T-helper 17 cell (primary cell): Measurements from ENCODE around the gene REXO5. TPM values are rescaled to one million over a fixed set of nuclear protein-coding genes. Genes with fewer than 3 reads are reported as not detected.
"Not testable (repeated sequence)": the region's sequence is repeated elsewhere in the genome, so short reads cannot be mapped to it uniquely, and the experiment has no call there.

ENCODE experiments used
- ATAC-seq: fragments of 150-1000 bp; cut with Tn5 transposase; 2 replicates; pipeline ENCODE4 v1.10.0; 2021; ENCODE audit warnings: mild to moderate bottlenecking, moderate library complexity
- DNase-seq, 3 donors: peaks; one replicate each; pipeline versions ENCODE4 v3.0.0 to v3.0.0-alpha.2; 2020 to 2021
- H3K9me3 ChIP-seq: one replicate; pipeline ENCODE4 v1.7.0; 2013; ENCODE audit warnings: low read length, mild to moderate bottlenecking; ENCODE audit not compliant: control insufficient read depth, poor library complexity, severe bottlenecking
- H3K27ac Mint-ChIP-seq: one replicate; pipeline ENCODE4 v1.8.0; 2022; ENCODE audit warnings: mild to moderate bottlenecking, moderate library complexity, mixed read lengths
- H3K27me3 Mint-ChIP-seq: one replicate; pipeline ENCODE4 v1.8.0; 2022; ENCODE audit warnings: mixed read lengths
- H3K36me3 Mint-ChIP-seq: one replicate; pipeline ENCODE4 v1.8.0; 2022; ENCODE audit warnings: low read depth, mixed read lengths
- H3K4me1 Mint-ChIP-seq: one replicate; pipeline ENCODE4 v1.8.0; 2022; ENCODE audit warnings: mild to moderate bottlenecking, mixed read lengths
- H3K4me3 Mint-ChIP-seq: one replicate; pipeline ENCODE4 v1.8.0; 2022; ENCODE audit warnings: mild to moderate bottlenecking, moderate library complexity, mixed read lengths
- total RNA-seq, 4 donors: library from RNA in 2 of 4; stranded (reverse) in 2 of 4; gene quantifications; one replicate each; pipeline ENCODE4 v1.2.3 and lab custom pipeline; 2022 to 2026

Gene REXO5, protein sequence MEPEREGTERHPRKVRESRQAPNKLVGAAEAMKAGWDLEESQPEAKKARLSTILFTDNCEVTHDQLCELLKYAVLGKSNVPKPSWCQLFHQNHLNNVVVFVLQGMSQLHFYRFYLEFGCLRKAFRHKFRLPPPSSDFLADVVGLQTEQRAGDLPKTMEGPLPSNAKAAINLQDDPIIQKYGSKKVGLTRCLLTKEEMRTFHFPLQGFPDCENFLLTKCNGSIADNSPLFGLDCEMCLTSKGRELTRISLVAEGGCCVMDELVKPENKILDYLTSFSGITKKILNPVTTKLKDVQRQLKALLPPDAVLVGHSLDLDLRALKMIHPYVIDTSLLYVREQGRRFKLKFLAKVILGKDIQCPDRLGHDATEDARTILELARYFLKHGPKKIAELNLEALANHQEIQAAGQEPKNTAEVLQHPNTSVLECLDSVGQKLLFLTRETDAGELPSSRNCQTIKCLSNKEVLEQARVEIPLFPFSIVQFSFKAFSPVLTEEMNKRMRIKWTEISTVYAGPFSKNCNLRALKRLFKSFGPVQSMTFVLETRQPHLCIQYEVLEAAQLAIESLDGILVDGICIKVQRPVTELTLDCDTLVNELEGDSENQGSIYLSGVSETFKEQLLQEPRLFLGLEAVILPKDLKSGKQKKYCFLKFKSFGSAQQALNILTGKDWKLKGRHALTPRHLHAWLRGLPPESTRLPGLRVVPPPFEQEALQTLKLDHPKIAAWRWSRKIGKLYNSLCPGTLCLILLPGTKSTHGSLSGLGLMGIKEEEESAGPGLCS
- total RNA-seq (1 to 10 TPM in 1 of 2 donors, not detected in 1; 1.6 TPM), total RNA-seq (lab: John Stamatoyannopoulos, UW) (0.23 to 0.81 reads per million in 2 donors)

DNA sequence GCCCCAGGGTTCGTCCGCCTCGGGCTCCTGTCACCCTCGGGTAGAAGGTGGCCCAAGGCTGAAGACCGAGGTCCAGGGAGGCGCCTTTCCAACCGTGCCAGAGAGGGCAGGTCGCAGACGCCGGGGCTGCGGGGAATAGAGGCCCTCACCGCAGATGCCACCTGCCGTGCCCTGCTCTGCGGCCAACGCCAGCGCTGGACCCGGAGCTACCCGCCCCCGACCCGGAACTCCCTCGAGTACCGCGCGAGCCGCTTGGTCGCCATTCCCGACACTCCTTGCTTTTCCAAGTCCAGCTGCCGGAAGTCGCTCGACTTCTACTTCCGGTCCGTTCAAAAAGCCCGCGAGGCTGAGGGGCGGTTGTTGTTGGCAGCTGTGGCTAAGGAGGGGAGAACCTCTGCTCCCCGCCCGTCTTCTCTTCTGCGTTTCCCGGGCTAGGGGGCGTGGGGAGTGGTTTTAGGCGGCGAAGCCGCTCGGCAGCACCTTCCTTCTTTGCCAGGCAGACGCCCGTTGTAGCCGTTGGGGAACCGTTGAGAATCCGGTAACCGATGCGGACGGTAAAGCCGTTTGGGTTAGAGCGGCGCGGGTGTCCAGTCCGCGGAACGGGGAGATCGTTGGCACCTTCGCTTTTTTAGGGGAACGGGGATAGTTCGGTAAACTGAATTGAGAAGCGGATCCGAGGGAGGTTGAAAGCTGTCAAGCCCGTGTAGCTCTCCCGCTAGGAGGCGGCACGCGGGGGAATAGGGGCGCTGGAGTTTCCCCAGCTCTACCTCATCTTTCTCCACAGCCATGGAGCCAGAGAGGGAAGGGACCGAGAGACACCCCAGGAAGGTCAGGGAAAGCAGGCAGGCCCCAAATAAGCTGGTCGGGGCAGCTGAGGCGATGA is at the start of gene REXO5, which contains the start of gene ERI2:
Gene REXO5 (plus strand): TSS at position 360 of the 883 bp plus-strand sequence. CDS start 427 bp downstream, at position 787.
Gene ERI2 (minus strand): TSS at position 305 of the 883 bp plus-strand sequence. CDS start 42 bp downstream, at position 263.
- H3K36me3 Mint-ChIP-seq, result no peaks in the 10 kb centered on the region
- H3K9me3 ChIP-seq, result no peaks in the 10 kb centered on the region
- H3K4me1 Mint-ChIP-seq, result peaks cover 16% of the 10 kb centered on the region
- H3K27ac Mint-ChIP-seq, result peak within 1 kb of the TSS; percentile 95
- DNase-seq (peak; percentile 50 to 59 (median 52)), ATAC-seq (peak; percentile 90)
- H3K4me3 Mint-ChIP-seq, result peak within 1 kb of the TSS; percentile 97
- no peaks in the 10 kb centered on the region for H3K27me3 Mint-ChIP-seq

DNA sequence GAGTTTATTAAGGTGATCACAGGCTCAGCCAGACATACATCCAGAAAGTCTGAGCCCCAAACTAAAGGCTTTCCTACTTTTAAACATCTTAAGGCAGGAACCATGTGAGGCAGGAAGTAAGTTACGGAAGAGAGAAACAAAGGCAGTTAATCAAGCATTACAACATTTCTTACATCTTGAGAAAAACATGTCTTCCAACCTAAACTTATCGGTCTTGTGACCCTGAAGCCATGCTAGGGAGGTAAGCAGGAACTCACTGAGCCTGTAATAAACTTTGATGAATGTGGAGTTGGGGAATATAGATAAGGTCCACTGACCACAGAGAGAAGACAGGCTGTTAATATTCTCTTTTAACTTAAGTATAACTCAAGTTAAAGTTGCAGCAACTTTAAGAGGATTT is 46.0 kb upstream of the REXO5 start:
- no peak overlapping the region for H3K4me3 Mint-ChIP-seq
- no peaks in the 10 kb centered on the region for H3K36me3 Mint-ChIP-seq
- DNase-seq (no peak), ATAC-seq (no peak)
- no peaks in the 10 kb centered on the region for H3K9me3 ChIP-seq
- no peaks in the 10 kb centered on the region for H3K27me3 Mint-ChIP-seq
- no peak overlapping the region for H3K27ac Mint-ChIP-seq
- peaks cover 17% of the 10 kb centered on the region for H3K4me1 Mint-ChIP-seq

DNA sequence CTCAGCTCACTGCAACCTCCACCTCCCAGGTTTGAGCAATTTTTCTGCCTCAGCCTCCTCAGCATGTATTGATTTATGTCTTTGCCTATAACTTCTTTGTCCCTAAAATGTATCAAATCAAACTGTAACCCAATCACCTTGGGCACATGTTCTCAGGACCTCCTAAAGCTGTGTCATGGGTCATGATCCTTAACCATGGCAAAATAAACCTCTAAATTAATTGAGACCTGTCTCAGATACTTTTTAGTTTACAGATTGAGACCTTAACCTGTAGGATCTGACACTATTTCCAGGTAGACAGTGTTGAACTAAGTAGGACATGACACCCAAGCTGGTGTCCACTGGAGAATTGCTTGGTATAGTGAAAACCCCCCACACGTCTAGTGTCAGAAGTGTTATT is 45.2 kb upstream of the REXO5 start:
- H3K4me1 Mint-ChIP-seq, result peaks cover 17% of the 10 kb centered on the region
- DNase-seq, result no peak
- no peaks in the 10 kb centered on the region for H3K36me3 Mint-ChIP-seq
- no peaks in the 10 kb centered on the region for H3K9me3 ChIP-seq
- no peaks in the 10 kb centered on the region for H3K27me3 Mint-ChIP-seq
- no peak overlapping the region for H3K27ac Mint-ChIP-seq
- H3K4me3 Mint-ChIP-seq, result peak overlapping the region; percentile 19
- ATAC-seq, result no peak

DNA sequence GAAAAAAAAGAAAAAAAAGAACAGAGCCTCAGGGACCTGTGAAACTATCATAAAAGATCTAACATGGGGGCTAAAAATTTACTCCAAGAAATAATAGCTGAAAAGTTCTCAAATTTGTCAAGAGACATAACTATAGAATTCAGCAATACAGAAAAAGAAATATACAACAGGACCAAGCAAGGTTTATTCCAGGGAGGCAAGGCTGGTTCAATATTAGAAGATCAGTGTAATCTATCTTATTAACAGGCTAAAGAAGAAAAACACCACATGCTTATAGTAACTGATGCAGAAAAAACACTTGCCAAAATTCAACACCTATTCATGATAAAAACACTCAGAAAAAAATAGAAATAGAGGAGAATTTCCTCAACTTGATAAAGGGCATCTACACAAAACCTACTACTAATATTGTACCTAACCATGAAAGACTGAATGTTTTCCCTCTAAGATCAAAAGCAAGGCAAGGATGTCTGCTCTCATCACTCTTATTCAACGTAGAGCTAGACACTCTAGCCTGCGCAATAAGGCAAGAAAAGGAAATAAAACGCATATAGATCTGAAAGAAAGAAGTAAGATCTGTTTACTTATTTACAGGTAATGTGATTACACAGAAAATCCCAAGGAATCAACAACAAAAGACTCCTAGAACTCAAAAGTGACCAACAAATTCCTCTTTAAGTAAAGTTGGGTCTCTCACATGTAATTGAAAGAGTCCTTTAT is 43.8 kb upstream of the REXO5 start:
- DNase-seq, result no peak
- H3K9me3 ChIP-seq, result no peaks in the 10 kb centered on the region
- no peak for ATAC-seq
- peak overlapping the region; percentile 90 for H3K27ac Mint-ChIP-seq
- peaks cover 17% of the 10 kb centered on the region for H3K4me1 Mint-ChIP-seq
- H3K36me3 Mint-ChIP-seq, result no peaks in the 10 kb centered on the region
- H3K4me3 Mint-ChIP-seq, result peak overlapping the region; percentile 99
- H3K27me3 Mint-ChIP-seq, result no peaks in the 10 kb centered on the region

DNA sequence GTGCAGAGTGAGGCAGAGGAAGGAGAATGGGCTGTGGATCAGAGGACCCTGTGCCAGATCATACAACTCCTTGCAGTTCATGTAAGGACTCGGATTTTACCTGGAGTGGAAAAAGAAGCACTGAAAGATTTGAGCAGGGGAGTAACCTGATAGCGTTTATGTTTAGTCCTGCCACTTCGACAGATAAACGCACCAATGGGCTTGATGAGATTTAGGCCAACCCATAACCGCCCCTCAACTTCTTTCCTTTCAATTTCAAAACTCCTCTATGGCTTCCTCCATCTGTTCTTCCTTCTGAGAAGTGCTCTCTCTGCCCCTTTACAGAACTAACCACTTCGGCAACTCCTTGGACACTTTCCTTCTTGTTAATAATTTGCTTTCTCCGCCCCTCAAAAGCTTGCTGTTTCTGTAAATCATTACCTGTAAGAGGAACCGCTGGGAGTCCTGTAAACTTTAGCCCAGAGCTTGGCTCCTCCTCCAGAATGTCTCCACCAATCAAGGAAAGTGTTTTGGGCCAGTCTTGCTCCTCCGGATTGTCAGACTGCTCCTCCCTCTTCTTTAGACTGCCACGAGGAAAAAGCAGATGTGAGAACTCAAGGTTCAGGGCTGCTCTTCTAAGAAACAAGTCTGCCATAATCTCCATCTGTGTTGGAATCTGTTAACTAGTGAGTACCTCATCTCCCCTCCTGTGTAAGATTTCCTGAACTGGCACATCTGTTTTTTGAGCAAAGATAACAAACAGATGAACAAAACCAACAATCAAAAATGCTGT is 42.7 kb upstream of the REXO5 start, which contains the start of gene ACSM3:
Gene ACSM3 (plus strand): TSS at position 554 of the 772 bp plus-strand sequence. CDS start 6,021 bp downstream, outside the sequence.
- DNase-seq (peak; percentile 24 to 50 (median 36)), ATAC-seq (peak; percentile 99)
- peak within 1 kb of the TSS; percentile 99 for H3K4me3 Mint-ChIP-seq
- H3K36me3 Mint-ChIP-seq, result no peaks in the 10 kb centered on the region
- peak within 1 kb of the TSS; percentile 90 for H3K27ac Mint-ChIP-seq
- no peaks in the 10 kb centered on the region for H3K27me3 Mint-ChIP-seq
- no peaks in the 10 kb centered on the region for H3K9me3 ChIP-seq
- peaks cover 17% of the 10 kb centered on the region for H3K4me1 Mint-ChIP-seq

DNA sequence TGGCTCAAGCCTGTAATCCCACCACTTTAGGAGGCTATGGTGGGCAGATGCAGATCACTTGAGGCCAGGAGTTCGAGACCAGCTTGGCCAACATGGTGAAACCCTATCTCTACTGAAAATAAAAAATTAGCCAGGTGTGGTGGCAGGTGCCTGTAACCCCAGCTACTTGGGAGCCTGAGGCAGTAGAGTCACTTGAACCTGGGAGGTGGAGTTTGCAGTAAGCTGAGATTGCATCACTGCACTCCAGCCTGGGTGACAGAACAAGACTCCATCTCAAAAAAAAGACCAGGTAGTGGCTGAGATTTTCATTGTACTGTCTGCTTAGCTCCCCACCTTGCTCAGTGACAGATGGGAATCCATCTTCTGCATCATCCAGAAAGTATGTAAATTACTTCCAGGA is 41.9 kb upstream of the REXO5 start:
- H3K4me3 Mint-ChIP-seq, H3K27me3 Mint-ChIP-seq, ATAC-seq, H3K9me3 ChIP-seq, DNase-seq, H3K36me3 Mint-ChIP-seq: not testable (repeated sequence)
- Mint-ChIP-seq H3K27ac (peak overlapping the region; percentile 90), H3K4me1 (peaks cover 17% of the 10 kb centered on the region)

DNA sequence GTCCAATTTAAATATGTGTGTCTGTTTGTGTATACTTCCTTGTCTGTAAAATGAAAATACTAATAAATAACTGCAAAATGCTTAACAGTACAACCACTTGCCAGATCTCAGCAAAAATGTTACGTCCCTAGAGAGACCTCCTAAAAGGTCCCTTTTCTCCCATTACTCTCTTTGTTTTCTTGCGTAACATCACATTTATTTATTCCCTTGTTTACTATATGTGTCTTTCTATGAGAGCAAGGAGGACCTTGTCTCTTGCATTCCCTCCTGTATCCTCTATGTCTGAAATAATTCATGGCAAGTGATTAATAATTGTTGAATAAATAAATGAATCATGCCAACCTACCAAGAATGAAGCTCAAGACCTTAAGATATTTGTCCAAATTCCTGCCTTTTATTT is 40.6 kb upstream of the REXO5 start:
- Mint-ChIP-seq H3K36me3 (no peaks in the 10 kb centered on the region), H3K27ac (no peak overlapping the region), H3K4me1 (peaks cover 20% of the 10 kb centered on the region), H3K4me3 (no peak overlapping the region), H3K27me3 (no peaks in the 10 kb centered on the region)
- ATAC-seq (no peak), DNase-seq (no peak)
- H3K9me3 ChIP-seq, result no peaks in the 10 kb centered on the region

DNA sequence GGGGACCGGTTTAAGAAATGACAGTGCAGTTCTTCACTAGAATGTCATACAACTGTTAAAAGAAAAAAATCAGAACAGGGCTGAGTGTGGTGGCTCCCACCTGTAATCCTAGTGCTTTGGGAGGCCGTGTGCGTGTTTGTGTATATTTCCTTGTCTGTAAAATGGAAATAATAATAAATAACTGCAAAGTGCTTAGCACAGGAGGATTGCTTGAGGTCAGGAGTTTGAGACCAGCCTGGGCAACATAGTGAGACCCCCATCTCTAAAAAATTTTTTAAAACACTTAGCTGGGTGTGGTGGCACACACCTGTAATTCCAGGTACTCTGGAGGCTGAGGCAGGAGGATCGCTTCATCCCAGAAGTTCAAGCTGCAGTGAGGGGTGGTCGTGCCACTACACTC is 40.0 kb upstream of the REXO5 start:
- DNase-seq (no peak), ATAC-seq (no peak)
- no peak overlapping the region for H3K4me3 Mint-ChIP-seq
- no peaks in the 10 kb centered on the region for H3K36me3 Mint-ChIP-seq
- H3K9me3 ChIP-seq, result no peaks in the 10 kb centered on the region
- H3K4me1 Mint-ChIP-seq, result peaks cover 20% of the 10 kb centered on the region
- H3K27ac Mint-ChIP-seq, result no peak overlapping the region
- no peaks in the 10 kb centered on the region for H3K27me3 Mint-ChIP-seq

DNA sequence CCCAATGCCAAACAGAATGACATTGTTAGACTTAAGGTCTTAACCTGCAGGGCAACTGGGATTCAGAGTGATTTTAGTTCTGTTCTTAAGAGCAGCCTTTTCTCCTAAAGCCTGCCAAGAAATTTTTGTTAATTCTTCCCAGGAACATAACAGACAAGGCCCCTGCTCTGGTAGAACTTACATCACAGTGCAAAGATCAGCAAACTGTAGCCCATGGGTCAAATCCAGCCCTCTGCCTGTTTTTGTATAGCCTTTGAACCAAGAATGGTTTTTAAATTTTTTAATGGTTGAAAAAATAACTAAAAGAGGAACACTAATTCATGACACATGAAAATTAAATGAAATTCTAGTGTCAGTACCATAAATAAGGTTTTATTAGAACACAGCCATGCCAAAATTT is 38.8 kb upstream of the REXO5 start:
- no peak overlapping the region for H3K27ac Mint-ChIP-seq
- no peak overlapping the region for H3K4me3 Mint-ChIP-seq
- H3K27me3 Mint-ChIP-seq, result no peaks in the 10 kb centered on the region
- peaks cover 22% of the 10 kb centered on the region for H3K4me1 Mint-ChIP-seq
- ATAC-seq (no peak), DNase-seq (no peak)
- peaks cover 2% of the 10 kb centered on the region for H3K36me3 Mint-ChIP-seq
- H3K9me3 ChIP-seq, result no peaks in the 10 kb centered on the region

DNA sequence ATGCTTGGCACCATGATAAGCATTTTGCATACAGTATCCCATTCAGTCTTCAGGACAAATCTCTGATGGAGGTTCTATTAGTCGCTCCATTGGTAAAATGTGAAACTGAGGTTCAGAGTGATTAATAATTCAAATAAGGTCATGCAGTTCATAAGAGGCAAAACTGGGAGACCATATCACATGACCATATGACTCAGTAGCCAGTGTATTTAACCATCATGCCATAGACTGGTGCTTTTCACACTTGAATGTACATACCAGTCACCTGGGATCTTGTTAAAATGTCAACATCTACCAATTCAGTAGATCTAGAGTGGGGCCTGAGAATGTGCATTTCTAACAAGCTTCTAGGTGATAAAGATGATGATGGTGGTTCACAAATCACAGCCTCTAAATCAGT is 38.2 kb upstream of the REXO5 start:
- Mint-ChIP-seq H3K36me3 (peaks cover 2% of the 10 kb centered on the region), H3K27me3 (no peaks in the 10 kb centered on the region), H3K4me1 (peaks cover 20% of the 10 kb centered on the region), H3K27ac (no peak overlapping the region), H3K4me3 (no peak overlapping the region)
- ATAC-seq (no peak), DNase-seq (no peak)
- H3K9me3 ChIP-seq, result no peaks in the 10 kb centered on the region

DNA sequence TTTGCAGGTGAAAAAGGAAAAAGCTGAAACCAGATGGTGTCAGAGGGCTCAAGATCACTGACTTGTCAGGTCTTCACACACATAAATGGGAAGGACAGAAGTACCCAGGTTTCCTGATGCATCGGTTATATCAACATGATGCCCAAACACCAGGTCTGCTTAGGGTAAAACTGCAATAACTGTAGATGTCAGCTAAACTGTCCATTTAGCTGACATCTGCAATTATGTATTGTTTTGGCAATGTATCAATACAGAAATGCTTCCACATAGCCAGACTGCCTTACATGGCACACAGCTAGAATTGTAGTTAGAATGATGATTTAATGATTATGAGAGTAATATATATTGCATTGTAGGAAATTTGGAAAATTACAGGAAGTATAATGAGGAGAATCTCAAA is 37.5 kb upstream of the REXO5 start:
- Mint-ChIP-seq H3K4me3 (no peak overlapping the region), H3K27ac (no peak overlapping the region), H3K27me3 (no peaks in the 10 kb centered on the region), H3K36me3 (peaks cover 2% of the 10 kb centered on the region), H3K4me1 (peaks cover 17% of the 10 kb centered on the region)
- ATAC-seq, result no peak
- no peaks in the 10 kb centered on the region for H3K9me3 ChIP-seq
- DNase-seq, result no peak

DNA sequence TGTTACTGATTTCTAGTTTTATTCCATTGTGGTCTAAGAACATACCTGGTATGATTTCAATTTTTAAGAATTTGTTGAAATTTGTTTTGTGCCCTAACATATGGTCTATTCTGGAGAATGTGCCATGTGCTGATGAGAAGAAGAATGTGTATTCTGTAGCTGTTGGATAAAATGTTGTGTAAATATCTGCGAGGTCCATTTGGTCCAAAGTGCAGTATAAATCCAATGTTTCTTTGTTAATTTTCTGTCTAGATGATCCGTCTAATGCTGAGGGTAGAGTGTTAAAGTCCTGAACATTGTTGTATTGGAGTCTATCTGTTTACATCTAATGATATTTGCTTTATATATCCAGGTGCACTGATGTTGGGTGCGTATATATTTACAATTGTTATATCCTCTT is 32.6 kb upstream of the REXO5 start:
- peaks cover 5% of the 10 kb centered on the region for H3K36me3 Mint-ChIP-seq

More for the DNA sequence above, 32.6 kb upstream of the REXO5 start:
- ATAC-seq, result no peak
- no peak for DNase-seq
- Mint-ChIP-seq H3K4me3 (no peak overlapping the region), H3K27ac (no peak overlapping the region), H3K4me1 (peaks cover 10% of the 10 kb centered on the region), H3K27me3 (no peaks in the 10 kb centered on the region)
- no peaks in the 10 kb centered on the region for H3K9me3 ChIP-seq
